HS-5 (cell line): ENCODE results near the gene COL17A1.
A peak's percentile ranks its signal among the peaks of the same experiment; 100 is the strongest.

ENCODE experiments used
- DNase-seq: peaks from one replicate; pipeline ENCODE4 v3.0.0-alpha.2; 2012; ENCODE audit warnings: low read depth

Gene COL17A1

GRCh38 chr10:104049504-104050250 is 36.0 kb downstream of the COL17A1 start:
- DNase-seq, result peak; percentile 73

DNA sequence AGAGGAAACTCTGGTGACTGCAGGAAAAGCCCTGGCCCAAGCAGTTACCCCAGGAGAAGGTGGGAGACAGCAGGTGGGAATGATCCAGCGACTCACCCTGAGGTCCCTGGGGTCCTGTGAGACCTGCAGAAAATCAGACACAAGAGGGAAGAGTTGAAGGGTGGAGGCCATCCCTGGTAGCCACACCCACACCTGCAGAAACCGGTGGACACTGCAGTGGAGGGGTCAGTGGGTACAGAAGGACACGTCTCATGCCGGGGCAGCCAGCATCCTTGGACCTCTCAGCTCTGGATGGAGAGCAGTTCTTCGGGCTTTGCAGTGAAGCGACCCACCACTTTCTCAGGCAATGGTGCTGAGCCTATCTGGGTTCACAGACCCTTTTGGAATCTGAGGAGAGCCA is 39.0 kb downstream of the COL17A1 start:
- DNase-seq, result no peak

GRCh38 chr10:104045151-104046089 is 40.3 kb downstream of the COL17A1 start:
- DNase-seq, result peak; percentile 39

DNA sequence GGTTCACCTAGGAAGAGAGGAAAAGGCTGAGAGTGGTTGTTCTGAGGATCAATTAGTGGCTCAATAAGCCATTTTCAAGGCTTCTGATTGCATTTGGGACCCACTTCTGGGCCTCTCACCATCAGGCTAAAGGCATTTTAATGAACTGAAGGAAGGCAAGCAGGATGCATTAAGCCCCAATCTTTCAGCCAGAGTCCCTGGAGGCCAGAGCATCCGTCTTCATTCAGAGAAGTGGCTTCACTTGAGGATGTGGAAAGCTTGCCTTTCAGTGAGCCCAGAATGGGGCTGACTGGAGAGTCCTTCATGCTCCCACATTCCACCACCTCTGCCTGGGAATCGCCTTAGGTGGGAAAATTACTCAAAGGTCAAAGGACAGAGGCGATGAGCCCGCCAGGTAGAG is 41.8 kb downstream of the COL17A1 start:
- DNase-seq, result no peak

DNA sequence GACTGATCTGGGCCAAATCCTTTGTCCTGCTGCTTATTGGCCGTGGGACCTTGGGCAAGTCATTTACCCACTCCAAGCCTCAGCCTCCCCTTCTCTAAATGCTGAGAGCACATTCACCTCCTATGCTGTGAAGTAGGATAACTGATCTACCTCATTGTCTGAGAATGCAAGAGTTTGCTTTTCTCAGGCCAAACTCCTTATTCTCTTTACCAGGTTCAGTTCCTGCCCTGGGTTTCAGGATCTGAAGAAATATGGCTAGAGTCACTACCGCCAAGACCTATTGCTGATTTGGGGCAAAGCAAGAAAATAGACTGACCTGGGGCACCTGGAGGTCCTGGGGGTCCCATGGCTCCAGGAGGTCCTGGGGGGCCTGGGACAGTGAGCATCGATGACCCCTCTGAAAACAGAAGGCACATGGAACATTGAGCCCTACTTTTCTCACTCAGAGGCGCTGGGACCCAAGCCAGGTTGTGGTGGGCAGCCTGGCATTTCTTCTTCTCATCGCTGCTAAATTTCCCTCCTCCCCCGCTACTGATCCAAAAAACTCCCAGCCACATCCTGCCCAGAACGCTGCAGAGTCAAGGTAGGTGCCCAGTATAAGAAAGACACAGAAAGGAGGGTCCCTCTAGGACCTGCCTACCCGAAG is 42.4 kb downstream of the COL17A1 start:
- no peak for DNase-seq

GRCh38 chr10:104041891-104042535 is 43.7 kb downstream of the COL17A1 start:
- no peak for DNase-seq

DNA sequence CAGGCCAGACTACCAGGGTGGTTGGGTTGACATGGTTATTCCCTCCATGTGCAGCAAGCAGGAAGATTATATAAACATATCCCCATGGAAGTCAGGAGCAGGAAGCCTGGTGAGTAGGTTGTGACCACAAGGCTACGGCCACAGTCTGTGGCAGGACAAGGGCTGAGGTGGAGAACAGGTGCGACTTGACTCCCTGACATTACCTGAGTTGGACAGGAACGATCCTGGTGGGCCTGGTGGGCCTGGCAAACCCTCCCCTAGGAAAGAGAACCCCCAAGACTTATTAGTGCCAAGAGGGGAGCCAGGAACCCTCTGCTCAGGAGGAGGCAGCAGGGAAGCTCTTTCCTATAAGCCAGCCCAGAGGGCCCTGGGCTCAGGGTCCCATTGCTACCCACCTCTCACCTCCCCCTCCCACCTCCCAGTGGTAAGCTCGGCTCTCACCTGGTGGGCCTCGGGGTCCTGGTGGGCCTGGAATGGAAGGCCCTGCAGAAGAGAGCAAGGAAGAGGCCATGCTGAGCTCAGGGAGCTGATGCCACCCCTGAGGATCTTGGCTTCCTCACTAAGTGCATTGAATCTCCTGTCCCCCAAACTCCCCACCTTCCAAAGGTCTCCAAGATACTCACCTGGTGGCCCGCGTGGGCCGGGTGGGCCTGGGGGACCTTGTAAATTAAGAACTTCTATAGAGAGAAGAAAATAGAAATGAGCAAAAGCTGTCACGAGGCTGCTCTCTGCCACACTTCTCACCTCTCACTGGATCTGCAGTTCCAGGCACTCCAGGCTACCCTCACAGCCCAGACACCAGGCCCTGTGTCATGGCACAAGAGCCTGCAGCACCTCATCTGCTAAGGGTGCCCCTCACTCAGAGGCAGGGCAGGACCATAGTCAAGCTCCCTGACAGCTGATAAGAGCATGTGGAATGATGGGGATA is 44.6 kb downstream of the COL17A1 start:
- no peak for DNase-seq

GRCh38 chr10:104040382-104040781 is 45.3 kb downstream of the COL17A1 start:
- DNase-seq, result no peak

DNA sequence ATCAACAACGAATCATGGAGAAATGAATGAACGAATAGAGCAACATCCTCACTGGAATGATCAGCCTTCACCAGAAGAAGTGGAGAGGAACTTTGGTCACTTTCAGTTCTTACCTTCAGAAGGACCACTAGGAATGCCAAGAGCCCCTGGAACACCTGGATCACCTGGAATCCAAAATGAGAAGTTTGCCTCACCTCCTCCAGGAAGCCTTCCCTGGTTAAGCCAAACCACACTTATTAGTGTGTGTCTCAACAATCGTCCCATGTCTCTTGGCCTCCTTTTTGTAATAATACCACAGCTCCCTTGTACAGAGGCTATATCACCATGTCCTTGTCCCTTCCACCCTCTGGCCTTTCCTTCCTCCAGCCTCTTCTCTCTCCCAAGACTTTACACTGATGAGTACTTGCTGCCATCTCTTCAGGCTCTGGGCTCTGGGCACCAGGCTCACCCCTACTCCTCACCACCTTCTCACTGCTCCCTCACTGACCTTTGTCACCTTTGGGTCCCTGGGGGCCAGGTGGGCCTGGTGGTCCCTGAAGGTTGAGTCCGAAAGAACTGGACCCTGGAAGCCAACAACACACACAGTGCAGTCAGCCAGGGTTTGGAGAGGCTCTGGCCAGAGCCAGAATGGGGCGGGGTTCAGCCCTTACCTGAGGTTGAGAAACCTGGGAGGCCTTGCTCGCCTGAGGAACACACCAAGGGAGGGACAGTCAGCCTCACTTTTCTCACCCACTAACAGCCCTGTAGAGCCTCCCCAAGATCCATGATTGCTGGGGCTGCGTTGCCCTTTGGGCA is 46.5 kb downstream of the COL17A1 start:
- no peak for DNase-seq

DNA sequence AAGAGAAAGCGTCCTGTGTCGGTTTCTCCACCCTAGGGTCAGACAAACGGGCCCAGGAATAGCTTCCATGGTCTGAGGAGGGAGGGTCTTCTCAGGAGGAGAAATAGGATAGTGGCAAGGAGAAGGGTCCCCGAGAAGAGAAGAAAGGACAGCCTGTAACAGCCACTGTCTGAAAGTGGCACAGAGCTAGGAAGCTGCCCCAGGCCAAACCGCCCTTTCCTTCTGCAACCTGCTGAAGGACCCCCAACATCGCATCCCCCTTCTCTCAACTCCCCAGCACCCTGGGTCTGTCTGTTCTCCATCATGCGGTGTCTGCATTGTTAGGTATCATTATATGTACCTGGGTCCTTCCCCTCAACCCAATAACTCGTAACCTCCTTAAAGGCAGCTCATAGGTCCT is 47.1 kb downstream of the COL17A1 start:
- DNase-seq, result no peak

DNA sequence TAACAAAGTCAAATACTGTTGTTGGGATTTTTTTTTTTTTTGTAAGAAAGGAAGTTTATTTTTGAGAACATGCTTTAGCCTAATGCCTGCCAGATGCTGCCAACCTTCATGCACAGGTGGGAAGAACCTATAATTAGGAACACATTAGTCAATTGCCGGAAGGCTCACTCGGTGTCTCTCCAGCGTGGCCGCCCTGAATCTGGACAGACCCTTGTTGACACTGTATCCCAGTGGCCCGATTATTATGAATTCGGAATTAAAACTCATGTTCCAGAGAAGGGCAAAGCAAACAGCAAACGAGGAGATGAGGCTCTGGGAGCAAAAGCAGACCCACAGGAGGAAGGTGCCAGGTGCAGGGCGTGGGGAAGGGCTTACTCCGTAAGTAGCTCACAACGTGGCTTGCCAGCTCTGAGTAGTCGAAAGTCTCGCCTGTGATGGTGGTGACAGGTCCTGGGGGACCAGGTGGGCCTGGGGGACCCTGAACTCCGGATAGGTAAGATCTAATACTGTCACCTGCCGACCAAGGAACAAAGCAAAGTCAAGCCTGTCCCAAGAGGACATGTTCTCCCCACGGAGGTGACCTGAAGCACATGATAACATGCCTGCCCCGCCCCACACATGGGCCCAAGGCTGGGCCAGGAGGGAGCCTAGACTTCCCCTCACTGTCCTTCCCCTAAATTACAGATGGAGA is 48.3 kb downstream of the COL17A1 start:
- no peak for DNase-seq

- DNase-seq, result no peak
Observed at GRCh38 chr10:104036518-104037260, 49.0 kb downstream of the COL17A1 start.

GRCh38 chr10:104036069-104036384 is 49.7 kb downstream of the COL17A1 start:
- no peak for DNase-seq

GRCh38 chr10:104035194-104036068 is 50.2 kb downstream of the COL17A1 start:
- DNase-seq, result no peak

DNA sequence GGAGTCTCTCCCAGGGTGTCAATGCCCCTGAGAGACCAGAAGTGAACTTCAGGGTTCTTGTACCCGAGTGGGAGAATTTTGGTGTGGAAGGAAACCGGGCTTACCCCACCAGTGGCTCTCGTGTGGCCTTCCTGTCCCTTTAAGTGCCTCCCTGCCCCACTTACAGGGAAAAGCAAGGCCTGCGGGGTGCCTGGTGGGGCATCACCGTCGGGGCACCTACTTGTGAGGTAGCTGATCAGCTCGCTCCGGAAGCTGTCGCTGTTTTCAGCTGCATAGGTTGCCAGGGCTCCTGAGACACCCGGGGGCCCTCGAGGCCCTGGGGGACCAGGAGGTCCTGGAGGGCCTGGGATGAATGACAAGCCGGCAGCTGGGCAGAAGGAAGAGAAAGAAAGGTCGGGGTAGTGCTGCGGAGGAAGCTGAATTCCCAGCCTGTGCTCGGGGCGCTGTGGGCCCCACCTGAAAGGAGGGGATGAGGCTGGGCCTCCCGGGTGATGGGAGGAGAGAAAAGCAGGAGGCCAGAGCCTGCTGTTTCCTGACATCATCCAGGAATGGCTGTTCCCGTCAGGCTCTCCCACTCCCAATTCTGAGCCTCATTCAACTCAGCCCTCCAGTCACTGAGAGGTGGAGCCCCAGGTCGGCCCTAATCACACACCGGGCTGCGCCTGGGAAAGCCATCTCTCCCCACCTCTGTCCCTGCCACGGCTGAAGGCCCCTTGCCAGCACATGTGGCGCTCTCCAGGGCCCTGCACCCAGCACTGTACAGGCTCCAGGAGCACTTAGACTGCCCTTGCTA is 51.1 kb downstream of the COL17A1 start:
- DNase-seq, result no peak

DNA sequence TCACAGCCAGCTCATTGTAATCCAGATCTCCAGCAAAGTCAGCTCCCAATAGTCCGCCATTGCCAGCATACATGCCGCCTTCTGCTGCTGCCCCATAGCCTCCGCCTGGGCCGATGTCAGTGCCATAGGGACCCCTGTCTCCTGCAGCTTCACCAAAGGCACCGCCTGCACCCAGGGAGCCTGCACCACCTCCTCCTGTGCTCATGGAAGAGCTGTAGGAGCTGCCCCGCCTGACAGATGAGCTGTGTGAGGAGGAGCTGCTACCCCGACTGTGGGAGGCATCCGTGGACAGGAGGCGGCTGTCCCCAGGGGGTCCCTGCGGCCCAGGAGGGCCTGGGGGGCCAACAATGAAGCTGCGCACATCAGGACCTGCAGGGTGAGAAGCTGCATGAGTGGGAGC is 51.7 kb downstream of the COL17A1 start:
- no peak for DNase-seq

- no peak for DNase-seq
Observed at GRCh38 chr10:104033401-104033930, 52.2 kb downstream of the COL17A1 start.
